ENCODE measurements around the gene PLA2G1B.

Gene PLA2G1B

DNA sequence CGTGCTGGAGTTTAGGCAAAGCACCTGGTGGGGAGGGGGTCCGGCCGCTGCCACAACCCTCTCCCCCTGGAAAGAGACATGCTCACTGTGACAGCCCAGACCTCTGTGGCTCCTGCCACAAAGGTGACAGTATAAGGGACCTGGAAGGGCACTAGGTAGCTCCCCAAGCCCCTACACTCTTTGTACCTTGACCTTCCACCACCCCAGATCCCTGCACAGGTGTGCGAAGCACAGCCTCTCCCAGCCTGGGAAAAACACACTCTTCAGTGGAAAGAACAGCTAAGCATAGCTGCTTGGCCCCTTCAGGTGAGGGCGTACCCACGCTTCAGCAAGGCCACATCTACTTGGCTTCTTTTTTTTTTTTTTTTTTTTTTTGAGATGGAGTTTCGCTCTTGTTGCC is 4.9 kb upstream of the PLA2G1B start:
- no peak for DNase-seq
- Histone ChIP-seq H3K4me1 (no peaks in the 10 kb centered on the region), H3K4me3 (no peak overlapping the region), H3K27me3 (peaks cover 0 to 8% of the 10 kb centered on the region in 2 donors), H3K36me3 (no peaks in the 10 kb centered on the region), H3K27ac (no peak overlapping the region), H3K9me3 (no peaks in the 10 kb centered on the region)
- TF ChIP-seq, protein P1, sequence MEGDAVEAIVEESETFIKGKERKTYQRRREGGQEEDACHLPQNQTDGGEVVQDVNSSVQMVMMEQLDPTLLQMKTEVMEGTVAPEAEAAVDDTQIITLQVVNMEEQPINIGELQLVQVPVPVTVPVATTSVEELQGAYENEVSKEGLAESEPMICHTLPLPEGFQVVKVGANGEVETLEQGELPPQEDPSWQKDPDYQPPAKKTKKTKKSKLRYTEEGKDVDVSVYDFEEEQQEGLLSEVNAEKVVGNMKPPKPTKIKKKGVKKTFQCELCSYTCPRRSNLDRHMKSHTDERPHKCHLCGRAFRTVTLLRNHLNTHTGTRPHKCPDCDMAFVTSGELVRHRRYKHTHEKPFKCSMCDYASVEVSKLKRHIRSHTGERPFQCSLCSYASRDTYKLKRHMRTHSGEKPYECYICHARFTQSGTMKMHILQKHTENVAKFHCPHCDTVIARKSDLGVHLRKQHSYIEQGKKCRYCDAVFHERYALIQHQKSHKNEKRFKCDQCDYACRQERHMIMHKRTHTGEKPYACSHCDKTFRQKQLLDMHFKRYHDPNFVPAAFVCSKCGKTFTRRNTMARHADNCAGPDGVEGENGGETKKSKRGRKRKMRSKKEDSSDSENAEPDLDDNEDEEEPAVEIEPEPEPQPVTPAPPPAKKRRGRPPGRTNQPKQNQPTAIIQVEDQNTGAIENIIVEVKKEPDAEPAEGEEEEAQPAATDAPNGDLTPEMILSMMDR (IDR thresholded peaks at IDR 0.05), result no peak
- intact Hi-C loops (cut with DNase I; ENCODE audit: low total_unique reads), result no loop called here

DNA sequence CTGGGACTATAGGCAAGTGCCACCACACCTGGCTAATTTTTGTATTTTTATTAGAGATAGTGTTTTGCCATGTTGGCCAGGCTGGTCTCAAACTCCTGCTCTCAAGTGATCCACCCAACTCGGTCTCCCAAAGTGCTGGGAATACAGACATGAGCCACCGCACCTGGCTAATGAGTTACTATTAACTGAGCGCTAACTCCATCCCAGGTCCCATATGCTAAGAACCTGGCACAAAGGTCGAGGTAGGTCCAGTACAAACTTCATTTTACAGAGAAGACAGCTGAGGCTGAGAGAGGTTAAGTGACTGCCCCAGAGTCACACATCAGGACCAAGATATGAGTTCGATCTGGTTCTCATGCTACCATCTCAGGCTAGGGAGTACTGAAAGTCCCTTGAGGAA is 4.5 kb upstream of the PLA2G1B start:
- DNase-seq, result no peak
- Histone ChIP-seq H3K27me3 (peaks cover 0 to 8% of the 10 kb centered on the region in 2 donors), H3K9me3 (no peaks in the 10 kb centered on the region), H3K36me3 (no peaks in the 10 kb centered on the region), H3K27ac (no peak overlapping the region), H3K4me1 (no peaks in the 10 kb centered on the region), H3K4me3 (no peak overlapping the region)
- TF ChIP-seq, protein P1 (IDR thresholded peaks at IDR 0.05), result no peak
- intact Hi-C loops (cut with DNase I; ENCODE audit: low total_unique reads), result no loop called here

DNA sequence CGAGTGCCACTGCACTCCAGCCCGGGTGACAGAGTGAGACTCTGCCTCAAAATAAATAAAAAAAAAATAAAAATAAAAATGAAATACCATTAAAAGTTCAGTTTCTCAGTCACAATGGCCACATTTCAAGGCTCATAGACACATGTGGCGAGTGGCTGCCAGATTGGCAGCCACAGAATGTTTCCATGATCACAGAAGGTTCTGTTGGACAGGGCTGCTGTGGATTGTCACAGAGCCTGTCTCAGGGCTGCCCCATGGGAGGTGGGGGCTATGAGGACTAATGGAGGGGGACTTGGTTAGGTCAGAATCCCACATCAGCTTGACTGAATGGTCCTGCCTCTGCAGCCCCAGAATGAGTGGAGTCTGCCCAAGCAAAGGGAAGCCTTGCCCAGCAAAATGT is 3.8 kb upstream of the PLA2G1B start:
- H3K9me3 ChIP-seq, result no peaks in the 10 kb centered on the region
- TF ChIP-seq, protein P1 (IDR thresholded peaks at IDR 0.05), result no peak
- H3K4me3 ChIP-seq, result no peak overlapping the region
- H3K4me1 ChIP-seq, result no peaks in the 10 kb centered on the region
- intact Hi-C loops (cut with DNase I; ENCODE audit: low total_unique reads), result no loop called here
- H3K27me3 ChIP-seq, result peaks cover 0 to 8% of the 10 kb centered on the region in 2 donors
- no peak for DNase-seq
- no peaks in the 10 kb centered on the region for H3K36me3 ChIP-seq
- no peak overlapping the region for H3K27ac ChIP-seq

DNA sequence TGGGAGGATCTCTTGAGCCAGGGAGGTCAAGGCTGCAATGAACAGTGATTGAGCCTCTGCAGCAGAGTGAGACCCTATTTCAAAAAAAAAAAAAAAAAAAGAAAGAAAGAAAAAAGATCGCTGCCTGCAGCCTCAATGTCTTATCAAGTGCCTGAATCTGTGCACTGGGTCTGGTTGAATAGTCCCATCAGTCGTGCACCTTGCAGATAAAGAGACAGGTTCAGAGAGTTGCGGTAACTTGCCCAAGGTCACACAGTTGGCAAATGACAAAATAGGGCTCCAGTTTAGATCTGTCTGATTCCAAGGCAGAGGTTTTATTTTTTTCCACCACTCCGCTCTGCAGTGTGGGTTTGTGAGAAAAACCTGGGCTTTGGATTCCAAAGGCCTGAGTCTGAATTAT is 649 bp upstream of the PLA2G1B start:
- TF ChIP-seq, protein P1 (IDR thresholded peaks at IDR 0.05), result no peak
- no peak overlapping the region for H3K27ac ChIP-seq
- H3K4me3 ChIP-seq, result no peak overlapping the region
- intact Hi-C loops (cut with DNase I; ENCODE audit: low total_unique reads), result no loop called here
- peaks cover 0 to 5% (median 0%) of the 10 kb centered on the region in 4 donors for H3K4me1 ChIP-seq
- no peaks in the 10 kb centered on the region for H3K9me3 ChIP-seq
- no peak for DNase-seq
- H3K36me3 ChIP-seq, result no peaks in the 10 kb centered on the region
- peaks cover 0 to 8% of the 10 kb centered on the region in 2 donors for H3K27me3 ChIP-seq

DNA sequence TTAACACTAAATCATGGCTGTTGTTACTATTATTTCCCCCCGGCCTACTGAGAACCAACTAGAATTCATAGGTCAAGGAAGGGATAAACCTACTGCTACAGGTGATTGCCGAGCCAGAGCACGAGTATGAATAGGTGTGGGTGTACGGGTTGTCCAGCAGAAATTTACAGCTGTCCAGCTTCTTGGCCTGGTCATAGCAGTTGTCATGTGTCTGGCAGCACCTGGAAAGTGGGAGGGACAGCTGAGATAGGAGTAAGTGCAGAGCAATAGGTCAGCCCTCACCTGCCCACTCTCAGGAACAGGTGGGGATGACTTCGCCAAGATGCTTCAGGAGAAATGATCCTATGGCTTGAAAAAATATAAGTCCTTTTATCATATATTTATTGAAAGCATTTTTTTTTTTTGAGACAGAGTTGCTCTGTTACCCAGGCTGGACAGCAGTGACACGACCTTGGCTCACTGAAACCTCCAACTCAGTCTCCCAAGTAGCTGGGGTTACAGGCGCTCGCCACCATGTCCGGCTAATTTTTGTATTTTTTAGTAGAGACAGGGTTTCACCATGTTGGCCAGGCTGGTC is 2.6 kb downstream of the PLA2G1B start:
- peaks cover 0 to 5% (median 0%) of the 10 kb centered on the region in 4 donors for H3K4me1 ChIP-seq

More for the DNA sequence above, 2.6 kb downstream of the PLA2G1B start:
- TF ChIP-seq, protein P1 (IDR thresholded peaks at IDR 0.05), result no peak
- Histone ChIP-seq H3K9me3 (no peaks in the 10 kb centered on the region), H3K36me3 (no peaks in the 10 kb centered on the region), H3K27ac (no peak overlapping the region), H3K4me3 (no peak overlapping the region), H3K27me3 (peaks cover 0 to under 1% of the 10 kb centered on the region in 2 donors)
- DNase-seq, result no peak
- intact Hi-C loops (cut with DNase I; ENCODE audit: low total_unique reads), result no loop called here
